Stomach (tissue), 4 donors: ENCODE data around the gene CHST2.

Experiments used
- POLR2A ChIP-seq, 4 donors: fragments of 450-650 bp; IDR thresholded peaks; one replicate each; pipeline ENCODE4 v1.6.1; 2016; ENCODE audit warnings: antibody characterized with exemption in 4 of 4, control low read depth in 2 of 4, mild to moderate bottlenecking in 1 of 4, moderate library complexity in 1 of 4
- TF ChIP-seq, protein P1 (sequence below), 7 experiments: fragments of 450-650 bp in 4 of 7; fragments of 200-600 bp in 3 of 7; sonication (generic) in 3 of 7; IDR thresholded peaks; one replicate each; pipeline ENCODE4 v1.5.1; 2016 to 2019; ENCODE audit warnings: antibody characterized with exemption in 7 of 7, control low read depth in 2 of 7, mild to moderate bottlenecking in 1 of 7

DNA sequence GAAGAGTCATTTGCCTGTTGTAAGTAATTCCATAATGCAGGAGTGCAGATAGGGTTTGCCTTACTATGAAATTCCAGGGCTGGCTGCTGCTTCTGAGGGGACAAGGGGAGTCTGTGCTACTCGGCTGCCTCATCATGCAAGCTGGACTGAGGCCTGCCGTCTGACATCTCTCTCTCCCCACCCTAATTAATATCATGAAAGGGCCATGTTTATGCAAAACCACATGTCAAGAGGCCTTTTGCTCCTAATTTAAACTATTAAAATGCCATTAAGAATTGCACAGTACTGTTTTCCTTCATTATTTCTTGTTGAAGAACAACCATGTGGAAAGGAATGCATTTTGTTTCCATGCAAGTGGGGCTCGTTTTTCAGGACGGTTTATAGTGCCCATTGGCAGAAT lies 26.3 kb downstream of the CHST2 start:
- TF ChIP-seq, protein P1, sequence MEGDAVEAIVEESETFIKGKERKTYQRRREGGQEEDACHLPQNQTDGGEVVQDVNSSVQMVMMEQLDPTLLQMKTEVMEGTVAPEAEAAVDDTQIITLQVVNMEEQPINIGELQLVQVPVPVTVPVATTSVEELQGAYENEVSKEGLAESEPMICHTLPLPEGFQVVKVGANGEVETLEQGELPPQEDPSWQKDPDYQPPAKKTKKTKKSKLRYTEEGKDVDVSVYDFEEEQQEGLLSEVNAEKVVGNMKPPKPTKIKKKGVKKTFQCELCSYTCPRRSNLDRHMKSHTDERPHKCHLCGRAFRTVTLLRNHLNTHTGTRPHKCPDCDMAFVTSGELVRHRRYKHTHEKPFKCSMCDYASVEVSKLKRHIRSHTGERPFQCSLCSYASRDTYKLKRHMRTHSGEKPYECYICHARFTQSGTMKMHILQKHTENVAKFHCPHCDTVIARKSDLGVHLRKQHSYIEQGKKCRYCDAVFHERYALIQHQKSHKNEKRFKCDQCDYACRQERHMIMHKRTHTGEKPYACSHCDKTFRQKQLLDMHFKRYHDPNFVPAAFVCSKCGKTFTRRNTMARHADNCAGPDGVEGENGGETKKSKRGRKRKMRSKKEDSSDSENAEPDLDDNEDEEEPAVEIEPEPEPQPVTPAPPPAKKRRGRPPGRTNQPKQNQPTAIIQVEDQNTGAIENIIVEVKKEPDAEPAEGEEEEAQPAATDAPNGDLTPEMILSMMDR (IDR thresholded peaks at IDR 0.05), result no peak
- TF ChIP-seq POLR2A (IDR thresholded peaks at IDR 0.05), result no peak
